BJ (cell line): ENCODE data around the gene ANO7. TPM values are rescaled to one million over a fixed set of nuclear protein-coding genes. Genes with fewer than 3 reads are reported as not detected.

Experiments
- CTCF ChIA-PET: fragments of 350-600 bp; formaldehyde crosslinking; extraction: SDS; loops from one replicate; lab custom pipeline; 2021; ENCODE audit warnings: antibody characterized with exemption, inconsistent platforms; lab: Yijun Ruan, JAX
- POLR2A ChIA-PET: fragments of 300-600 bp; sonication (Branson Sonifier 250); formaldehyde crosslinking; extraction: SDS; loops from one replicate; lab custom pipeline; 2021; ENCODE audit warnings: antibody characterized with exemption; lab: Charles Lee
- DNase-seq: peaks from one replicate; pipeline ENCODE4 v3.0.0-alpha.2; 2011; ENCODE audit warnings: low read depth
- H3K27me3 ChIP-seq: 2 replicates; pipeline ENCODE4 v1.6.0; 2011; ENCODE audit warnings: low read length; ENCODE audit not compliant: control insufficient read depth, insufficient read depth
- H3K36me3 ChIP-seq: 2 replicates; pipeline ENCODE4 v1.5.1; 2011; ENCODE audit warnings: low read length; ENCODE audit not compliant: control insufficient read depth, insufficient read depth
- H3K4me3 ChIP-seq: 2 replicates; pipeline ENCODE4 v1.5.1; 2011; ENCODE audit warnings: low read depth, mild to moderate bottlenecking, control low read depth, low read length
- CTCF ChIP-seq: IDR thresholded peaks from 2 replicates; pipeline ENCODE4 v1.5.1; 2011; ENCODE audit warnings: low read depth, mild to moderate bottlenecking, control low read depth, inconsistent platforms, low read length, moderate library complexity; ENCODE audit not compliant: insufficient read depth
- polyA plus RNA-seq: library from polyadenylated mRNA; depleted of rRNA; stranded (reverse); fragments of >200 nt; gene quantifications from 2 replicates; pipeline ENCODE4 v1.2.3, GENCODE V29; 2011

Gene ANO7
- polyA plus RNA-seq, 1 experiment, result 0.74 TPM

DNA sequence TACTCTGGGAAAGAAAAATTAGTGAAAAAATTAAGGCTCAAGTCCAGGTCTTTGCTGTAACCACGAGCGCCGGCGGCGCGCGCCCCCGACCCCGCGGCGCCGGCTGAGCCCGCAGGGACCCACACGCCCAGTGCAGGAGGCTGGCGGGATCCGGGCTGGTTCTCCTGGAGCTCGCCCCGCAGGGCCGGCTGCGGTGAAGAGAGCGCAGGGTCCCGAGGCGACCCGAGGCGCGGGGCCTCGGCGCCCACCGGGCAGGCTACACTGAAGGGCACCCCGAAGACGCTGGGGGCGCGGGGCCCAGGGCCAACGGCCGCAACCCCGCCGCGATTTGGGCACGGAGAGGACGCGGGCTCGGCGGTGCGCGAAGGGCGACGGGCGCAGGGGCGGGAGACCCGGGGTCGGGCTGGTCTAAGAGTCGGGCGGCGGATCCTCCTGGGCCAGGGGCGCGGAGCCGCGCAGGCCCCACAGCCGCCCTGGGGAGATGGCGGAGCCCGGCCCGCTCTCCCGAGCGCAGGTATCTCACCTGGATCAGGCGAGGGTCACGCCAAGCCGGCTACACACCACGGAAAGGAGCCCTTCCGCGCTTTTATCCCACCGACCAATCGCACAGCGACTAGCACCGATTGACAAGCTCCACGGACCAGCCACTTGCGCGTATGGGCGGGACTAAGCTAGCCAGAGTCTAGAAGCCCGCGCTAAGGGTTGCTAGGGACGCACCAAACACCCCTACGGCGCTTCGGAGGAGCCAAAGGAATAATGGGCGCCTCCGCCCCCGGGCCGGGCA is 39.4 kb upstream of the ANO7 start, which contains the start of gene PASK:
TSS of gene PASK (minus strand) at position 582 of the 784 bp plus-strand sequence. CDS start 6,440 bp downstream, outside the sequence.
- ChIA-PET CTCF (interaction anchor here (0.7 to 1.4 kb wide), 2 partner anchors 235 to 309 kb away, joined by 3 to 4 read pairs; no protein-coding TSS in a partner anchor), POLR2A (interaction anchor here (0.7 kb wide), 1 partner anchor 228 kb away, joined by 3 read pairs; no protein-coding TSS in a partner anchor)
- Histone ChIP-seq H3K4me3 (peak within 1 kb of the TSS; percentile 66), H3K27me3 (no peaks in the 10 kb centered on the region), H3K36me3 (no peaks in the 10 kb centered on the region; the same call in 1 of the 2 replicates)
- peak; percentile 51 for DNase-seq
- no peak for TF ChIP-seq CTCF

GRCh38 chr2:241149675-241149924 is 38.9 kb upstream of the ANO7 start:
- DNase-seq, result no peak
- ChIA-PET POLR2A (no interaction called here), CTCF (interaction anchor here (0.7 to 1.4 kb wide), 2 partner anchors 236 to 309 kb away, joined by 3 to 4 read pairs; no protein-coding TSS in a partner anchor)
- H3K4me3 ChIP-seq, result peak overlapping the region; percentile 66
- H3K27me3 ChIP-seq, result no peaks in the 10 kb centered on the region
- TF ChIP-seq CTCF, result no peak
- H3K36me3 ChIP-seq, result no peaks in the 10 kb centered on the region; the same call in 1 of the 2 replicates

DNA sequence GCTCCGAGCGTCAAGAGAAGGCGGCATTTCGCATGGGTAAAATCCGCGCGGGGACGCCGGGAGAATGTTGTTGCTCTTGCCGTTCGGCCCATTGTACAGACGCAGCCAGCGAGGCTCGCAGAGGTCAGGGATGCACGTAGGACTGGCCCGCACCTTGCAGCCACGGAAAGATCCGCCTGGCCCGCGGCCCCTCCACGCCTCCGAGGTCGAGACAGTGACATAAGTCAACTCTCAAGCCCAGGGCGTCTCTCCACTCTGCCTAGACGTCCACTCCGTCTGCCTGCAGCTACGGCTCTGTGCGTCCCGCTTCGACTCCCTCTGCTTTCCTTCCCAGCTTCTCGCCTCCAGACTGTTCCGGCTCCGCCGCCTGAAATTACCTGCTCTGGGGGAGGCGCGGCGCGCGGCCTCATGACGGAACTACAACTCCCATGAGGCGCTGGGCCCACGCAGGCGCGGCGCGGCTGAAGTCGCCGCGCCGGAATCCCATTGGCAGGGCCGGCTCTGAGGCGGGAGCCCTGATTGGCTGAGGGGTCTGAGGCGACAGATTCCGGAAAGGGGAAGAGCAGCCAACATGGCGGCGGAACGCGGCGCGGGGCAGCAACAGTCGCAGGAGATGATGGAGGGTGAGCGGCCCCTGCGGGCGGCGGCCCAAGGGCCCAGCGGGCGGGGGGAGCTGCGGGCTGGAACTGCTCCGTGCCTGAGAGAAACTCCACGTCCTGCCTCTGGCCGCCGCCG is 38.4 kb upstream of the ANO7 start, which contains the start of gene PPP1R7:
TSS of gene PPP1R7 (plus strand) at position 543 of the 735 bp plus-strand sequence. CDS start at position 572, 29 bp downstream.
- Histone ChIP-seq H3K27me3 (no peaks in the 10 kb centered on the region), H3K36me3 (peaks cover 3% of the 10 kb centered on the region), H3K4me3 (peak within 1 kb of the TSS; percentile 66)
- DNase-seq, result peak; percentile 60
- ChIA-PET CTCF (interaction anchor here (1.4 kb wide), 1 partner anchor 236 kb away, joined by 4 read pairs; no protein-coding TSS in a partner anchor), POLR2A (no interaction called here)
- TF ChIP-seq CTCF, result no peak

DNA sequence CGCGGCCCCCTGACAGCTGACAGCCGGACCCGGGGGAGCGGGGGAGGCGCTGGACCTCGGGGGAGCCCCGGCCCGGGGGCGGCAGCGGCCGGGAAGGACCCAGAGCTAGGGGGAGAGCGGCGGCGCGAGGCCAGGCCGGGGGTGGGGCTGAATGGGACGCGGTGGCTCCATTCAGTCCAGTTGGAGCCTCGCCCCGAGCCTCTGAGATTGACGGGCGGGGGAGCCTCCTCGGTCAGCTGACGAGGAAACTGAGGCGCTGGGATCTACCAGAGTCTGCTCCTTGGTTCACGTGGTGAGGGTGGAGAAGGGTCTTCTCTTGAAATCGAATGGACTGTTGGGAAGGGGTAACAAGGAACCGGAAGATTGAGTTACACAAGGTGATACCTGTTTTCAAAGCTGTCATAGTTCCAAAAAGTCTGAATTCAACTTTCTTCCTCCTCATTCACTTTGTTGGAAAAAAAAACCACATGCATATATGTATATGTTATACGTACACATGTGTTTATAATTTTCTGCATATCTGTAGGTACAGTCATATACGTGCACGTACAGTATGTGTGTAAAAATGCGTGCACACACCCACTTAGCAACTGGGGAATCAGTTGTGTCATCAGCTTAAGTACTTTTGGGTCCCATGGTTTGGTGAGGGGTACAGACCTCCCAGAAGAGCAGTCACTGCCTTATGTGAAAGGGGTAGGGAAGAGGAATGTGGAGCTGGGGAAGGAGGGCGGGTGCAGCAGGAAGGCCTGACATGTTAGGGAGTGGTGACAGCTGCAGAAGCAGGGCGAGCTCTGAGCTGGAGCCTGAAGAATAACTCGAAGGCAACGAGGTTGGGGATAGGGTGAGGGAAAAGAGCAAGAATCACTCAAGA is 37.6 kb upstream of the ANO7 start:
- Histone ChIP-seq H3K4me3 (peak overlapping the region; percentile 66), H3K36me3 (peaks cover 3% of the 10 kb centered on the region), H3K27me3 (no peaks in the 10 kb centered on the region)
- no peak for DNase-seq
- POLR2A ChIA-PET, result no interaction called here
- CTCF ChIA-PET, result interaction anchor here (1.4 kb wide), 1 partner anchor 237 kb away, joined by 4 read pairs; no protein-coding TSS in a partner anchor
- no peak for TF ChIP-seq CTCF
